ENCODE data around the gene RAB6A. TPM values are rescaled to one million over a fixed set of nuclear protein-coding genes. Genes with fewer than 3 reads are reported as not detected.
"Not testable (repeated sequence)": the region's sequence is repeated elsewhere in the genome, so short reads cannot be mapped to it uniquely, and the experiment has no call there.

Gene RAB6A
- polyA plus RNA-seq, 1 experiment, result 153 TPM

- H3K27me3 ChIP-seq (ENCODE audit: control insufficient read depth, insufficient read depth, low read length), result no peaks in the 10 kb centered on the region
- ChIA-PET POLR2A (no interaction called here), CTCF (no interaction called here)
- H3K4me3 ChIP-seq (ENCODE audit: low read depth, low read length), result no peak overlapping the region
- no peak overlapping the region for H3K27ac ChIP-seq (ENCODE audit: low read depth, low read length)
- DNase-seq (ENCODE audit: low read depth, low spot score), result no peak
- no peaks in the 10 kb centered on the region for H3K9me3 ChIP-seq (ENCODE audit: control insufficient read depth, insufficient read depth, low read length)
- TF ChIP-seq CTCF (IDR thresholded peaks at IDR 0.05; ENCODE audit: low read depth, low read length), result no peak
Measured at GRCh38 chr11:73752216-73752867, 8.5 kb downstream of the RAB6A start.

DNA sequence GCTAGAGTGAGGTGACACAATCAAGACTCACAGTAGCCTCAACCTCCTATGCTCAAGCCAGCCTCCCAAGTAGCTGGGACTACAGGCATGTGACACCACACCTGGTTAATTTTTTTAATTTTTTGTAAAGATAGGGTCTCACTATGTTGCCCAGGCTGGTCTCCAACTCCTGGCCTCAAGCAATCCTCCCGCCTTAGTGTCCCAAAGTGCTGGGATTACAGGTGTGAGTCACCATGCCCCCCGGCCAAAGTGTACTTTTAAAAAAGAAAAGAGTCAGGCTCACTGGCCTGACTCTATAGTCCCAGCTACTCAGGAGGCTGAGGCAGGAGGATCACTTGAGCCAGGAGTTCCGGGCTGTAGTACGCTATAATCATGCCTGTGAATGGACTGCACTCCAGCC is 10.0 kb downstream of the RAB6A start:
- H3K27ac ChIP-seq (ENCODE audit: low read depth, low read length); CTCF ChIA-PET; H3K27me3 ChIP-seq (ENCODE audit: control insufficient read depth, insufficient read depth, low read length); DNase-seq (ENCODE audit: low read depth, low spot score); H3K4me3 ChIP-seq (ENCODE audit: low read depth, low read length); POLR2A ChIA-PET; H3K9me3 ChIP-seq (ENCODE audit: control insufficient read depth, insufficient read depth, low read length): not testable (repeated sequence)

DNA sequence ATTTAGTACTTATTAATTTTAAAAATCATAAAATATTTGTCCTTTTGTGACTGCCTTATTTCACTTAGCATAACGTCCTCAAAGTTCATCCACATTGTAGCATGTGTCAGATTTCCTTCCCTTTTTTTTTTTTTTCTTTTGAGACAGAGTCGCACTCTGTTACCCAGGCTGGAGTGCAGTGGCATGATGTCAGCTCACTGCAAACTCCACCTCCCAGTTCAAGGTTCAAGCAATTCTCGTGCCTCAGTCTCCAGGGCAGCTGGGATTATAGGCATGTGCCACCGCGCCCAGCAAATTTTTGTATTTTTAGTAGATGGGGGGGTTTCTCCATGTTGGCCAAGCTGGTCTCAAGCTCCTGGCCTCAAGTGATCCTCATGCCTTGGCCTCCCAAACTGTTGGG is 10.6 kb downstream of the RAB6A start:
- Histone ChIP-seq H3K4me3 (ENCODE audit: low read depth, low read length) (no peak overlapping the region), H3K9me3 (ENCODE audit: control insufficient read depth, insufficient read depth, low read length) (no peaks in the 10 kb centered on the region), H3K27ac (ENCODE audit: low read depth, low read length) (no peak overlapping the region), H3K27me3 (ENCODE audit: control insufficient read depth, insufficient read depth, low read length) (no peaks in the 10 kb centered on the region)
- no peak for TF ChIP-seq CTCF (IDR thresholded peaks at IDR 0.05; ENCODE audit: low read depth, low read length)
- ChIA-PET CTCF (no interaction called here), POLR2A (no interaction called here)
- no peak for DNase-seq (ENCODE audit: low read depth, low spot score)

GRCh38 chr11:73749118-73749517 is 11.8 kb downstream of the RAB6A start:
- no peak overlapping the region for H3K4me3 ChIP-seq (ENCODE audit: low read depth, low read length)
- CTCF ChIA-PET, result no interaction called here
- no peak for DNase-seq (ENCODE audit: low read depth, low spot score)
- no peak overlapping the region for H3K27ac ChIP-seq (ENCODE audit: low read depth, low read length)
- no peaks in the 10 kb centered on the region for H3K27me3 ChIP-seq (ENCODE audit: control insufficient read depth, insufficient read depth, low read length)
- POLR2A ChIA-PET, result no interaction called here
- no peaks in the 10 kb centered on the region for H3K9me3 ChIP-seq (ENCODE audit: control insufficient read depth, insufficient read depth, low read length)
- no peak for TF ChIP-seq CTCF (IDR thresholded peaks at IDR 0.05; ENCODE audit: low read depth, low read length)

GRCh38 chr11:73748300-73748699 is 12.6 kb downstream of the RAB6A start:
- Histone ChIP-seq H3K4me3 (ENCODE audit: low read depth, low read length) (no peak overlapping the region), H3K27me3 (ENCODE audit: control insufficient read depth, insufficient read depth, low read length) (no peaks in the 10 kb centered on the region), H3K27ac (ENCODE audit: low read depth, low read length) (no peak overlapping the region), H3K9me3 (ENCODE audit: control insufficient read depth, insufficient read depth, low read length) (no peaks in the 10 kb centered on the region)
- ChIA-PET CTCF (no interaction called here), POLR2A (no interaction called here)
- TF ChIP-seq CTCF (IDR thresholded peaks at IDR 0.05; ENCODE audit: low read depth, low read length), result no peak
- DNase-seq (ENCODE audit: low read depth, low spot score), result no peak

DNA sequence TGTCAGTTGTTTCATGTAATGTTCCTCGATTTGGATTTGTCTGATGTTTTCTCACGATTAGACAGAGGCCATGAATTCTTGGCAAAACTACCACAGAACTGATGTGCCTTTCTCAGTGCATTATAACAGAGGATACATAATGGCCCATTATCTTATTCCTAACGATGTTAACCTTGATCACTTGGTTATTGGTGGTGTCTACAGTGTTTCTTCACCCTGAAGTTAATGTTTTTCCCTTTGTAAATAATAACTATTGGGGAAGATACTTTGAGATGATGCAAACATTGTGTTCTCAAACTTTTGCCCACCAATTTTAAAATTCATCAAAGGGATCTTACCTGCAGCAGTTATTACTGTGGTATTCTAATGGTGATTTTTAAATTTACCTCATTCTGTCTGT is 13.1 kb downstream of the RAB6A start:
- CTCF ChIA-PET, result no interaction called here
- no peak overlapping the region for H3K4me3 ChIP-seq (ENCODE audit: low read depth, low read length)

More for the DNA sequence above, 13.1 kb downstream of the RAB6A start:
- TF ChIP-seq CTCF (IDR thresholded peaks at IDR 0.05; ENCODE audit: low read depth, low read length), result no peak
- no peaks in the 10 kb centered on the region for H3K27me3 ChIP-seq (ENCODE audit: control insufficient read depth, insufficient read depth, low read length)
- H3K9me3 ChIP-seq (ENCODE audit: control insufficient read depth, insufficient read depth, low read length), result no peaks in the 10 kb centered on the region
- POLR2A ChIA-PET, result no interaction called here
- H3K27ac ChIP-seq (ENCODE audit: low read depth, low read length), result no peak overlapping the region
- DNase-seq (ENCODE audit: low read depth, low spot score), result no peak

Data from AG04450 (cell line).